ENCODE data around the gene TMEM150B. TPM values are rescaled to one million over a fixed set of nuclear protein-coding genes. Genes with fewer than 3 reads are reported as not detected.

TMEM150B gene
- total RNA-seq, 2 donors from 2014 or later: 0.73 to 0.95 TPM

DNA sequence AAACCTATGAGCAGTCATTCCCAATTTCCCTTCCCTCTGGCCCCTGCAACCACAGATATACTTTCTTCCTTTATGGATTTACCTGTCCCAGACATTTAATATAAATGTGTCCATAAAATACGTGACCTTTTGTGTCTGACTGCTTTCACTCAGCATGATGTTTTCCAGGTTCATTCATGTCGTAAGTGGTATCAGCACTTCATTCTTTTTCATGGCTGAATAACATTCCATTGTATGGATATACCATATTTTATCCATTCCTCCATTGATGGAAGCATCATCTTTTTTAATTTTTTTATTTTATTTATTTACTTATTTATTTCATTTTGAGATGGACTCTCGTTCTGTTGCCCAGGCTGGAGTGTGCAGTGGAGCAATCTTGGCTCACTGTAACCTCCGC lies 58.3 kb downstream of the TMEM150B start:
- Histone ChIP-seq H3K36me3 (ENCODE audit: control insufficient read depth, insufficient read depth, low read length) (peaks cover 3% of the 10 kb centered on the region), H3K9me3 (ENCODE audit: control insufficient read depth, low read length) (peaks cover 13% of the 10 kb centered on the region), H3K9ac (ENCODE audit: extremely low read depth, low read length, poor library complexity, severe bottlenecking) (no peak overlapping the region), H3K4me3 (ENCODE audit: low read length) (no peak overlapping the region), H3K4me1 (ENCODE audit: control insufficient read depth, insufficient read depth, low read length) (no peaks in the 10 kb centered on the region), H3K27me3 (ENCODE audit: control insufficient read depth, insufficient read depth, low read length, poor library complexity, severe bottlenecking) (no peaks in the 10 kb centered on the region), H3K27ac (ENCODE audit: low read depth, low read length) (no peak overlapping the region)
- Mint-ChIP-seq H3K4me3 (no peak overlapping the region), H3K27ac (no peak overlapping the region), H3K27me3 (ENCODE audit: insufficient read depth) (no peaks in the 10 kb centered on the region), H3K4me1 (peaks cover 9% of the 10 kb centered on the region), H3K9me3 (peaks cover 10% of the 10 kb centered on the region), H3K36me3 (ENCODE audit: low read depth) (peaks cover 40% of the 10 kb centered on the region)
- 93 to 96% methylated on average over 2 to 4 of the region's 4 CpGs for WGBS, 2 experiments (ENCODE audit: insufficient coverage in 1 of 2, insufficient read length in 1 of 2)
- TF ChIP-seq, protein P1, sequence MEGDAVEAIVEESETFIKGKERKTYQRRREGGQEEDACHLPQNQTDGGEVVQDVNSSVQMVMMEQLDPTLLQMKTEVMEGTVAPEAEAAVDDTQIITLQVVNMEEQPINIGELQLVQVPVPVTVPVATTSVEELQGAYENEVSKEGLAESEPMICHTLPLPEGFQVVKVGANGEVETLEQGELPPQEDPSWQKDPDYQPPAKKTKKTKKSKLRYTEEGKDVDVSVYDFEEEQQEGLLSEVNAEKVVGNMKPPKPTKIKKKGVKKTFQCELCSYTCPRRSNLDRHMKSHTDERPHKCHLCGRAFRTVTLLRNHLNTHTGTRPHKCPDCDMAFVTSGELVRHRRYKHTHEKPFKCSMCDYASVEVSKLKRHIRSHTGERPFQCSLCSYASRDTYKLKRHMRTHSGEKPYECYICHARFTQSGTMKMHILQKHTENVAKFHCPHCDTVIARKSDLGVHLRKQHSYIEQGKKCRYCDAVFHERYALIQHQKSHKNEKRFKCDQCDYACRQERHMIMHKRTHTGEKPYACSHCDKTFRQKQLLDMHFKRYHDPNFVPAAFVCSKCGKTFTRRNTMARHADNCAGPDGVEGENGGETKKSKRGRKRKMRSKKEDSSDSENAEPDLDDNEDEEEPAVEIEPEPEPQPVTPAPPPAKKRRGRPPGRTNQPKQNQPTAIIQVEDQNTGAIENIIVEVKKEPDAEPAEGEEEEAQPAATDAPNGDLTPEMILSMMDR (conservative IDR thresholded peaks at IDR 0.05): no peak
- no peak for DNase-seq

DNA sequence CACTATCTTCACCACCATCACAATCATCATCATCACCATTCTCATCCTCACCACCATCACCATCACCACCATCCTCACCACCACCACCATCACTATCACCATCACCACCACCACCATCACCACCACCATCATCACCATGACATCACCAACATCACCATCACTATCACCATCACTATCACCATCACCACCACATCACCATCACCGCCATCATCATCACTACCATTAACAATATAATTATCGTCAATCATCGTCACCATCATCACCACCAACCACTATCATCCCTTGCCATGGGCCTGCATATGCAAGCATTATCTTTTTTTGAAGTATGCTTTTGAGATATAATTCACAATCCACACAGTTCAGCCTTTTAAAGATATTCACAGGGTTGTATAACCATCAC lies 58.7 kb downstream of the TMEM150B start:
- H3K27ac Mint-ChIP-seq: no peak overlapping the region
- no peak overlapping the region for H3K27ac ChIP-seq (ENCODE audit: low read depth, low read length)
- DNase-seq: no peak
- H3K27me3 Mint-ChIP-seq (ENCODE audit: insufficient read depth): no peaks in the 10 kb centered on the region
- no peak overlapping the region for H3K9ac ChIP-seq (ENCODE audit: extremely low read depth, low read length, poor library complexity, severe bottlenecking)
- H3K4me1 Mint-ChIP-seq: peaks cover 9% of the 10 kb centered on the region
- TF ChIP-seq, protein P1 (conservative IDR thresholded peaks at IDR 0.05): no peak
- H3K4me3 ChIP-seq (ENCODE audit: low read length): no peak overlapping the region
- no peaks in the 10 kb centered on the region for H3K4me1 ChIP-seq (ENCODE audit: control insufficient read depth, insufficient read depth, low read length)
- H3K36me3 Mint-ChIP-seq (ENCODE audit: low read depth): peaks cover 39% of the 10 kb centered on the region
- H3K36me3 ChIP-seq (ENCODE audit: control insufficient read depth, insufficient read depth, low read length): peaks cover 3% of the 10 kb centered on the region
- H3K9me3 ChIP-seq (ENCODE audit: control insufficient read depth, low read length): peaks cover 13% of the 10 kb centered on the region
- 90 to 98% methylated on average over 3 of the region's 3 CpGs for WGBS, 2 experiments (ENCODE audit: insufficient coverage in 1 of 2, insufficient read length in 1 of 2)
- H3K4me3 Mint-ChIP-seq: no peak overlapping the region
- H3K27me3 ChIP-seq (ENCODE audit: control insufficient read depth, insufficient read depth, low read length, poor library complexity, severe bottlenecking): no peaks in the 10 kb centered on the region
- peaks cover 10% of the 10 kb centered on the region for H3K9me3 Mint-ChIP-seq

DNA sequence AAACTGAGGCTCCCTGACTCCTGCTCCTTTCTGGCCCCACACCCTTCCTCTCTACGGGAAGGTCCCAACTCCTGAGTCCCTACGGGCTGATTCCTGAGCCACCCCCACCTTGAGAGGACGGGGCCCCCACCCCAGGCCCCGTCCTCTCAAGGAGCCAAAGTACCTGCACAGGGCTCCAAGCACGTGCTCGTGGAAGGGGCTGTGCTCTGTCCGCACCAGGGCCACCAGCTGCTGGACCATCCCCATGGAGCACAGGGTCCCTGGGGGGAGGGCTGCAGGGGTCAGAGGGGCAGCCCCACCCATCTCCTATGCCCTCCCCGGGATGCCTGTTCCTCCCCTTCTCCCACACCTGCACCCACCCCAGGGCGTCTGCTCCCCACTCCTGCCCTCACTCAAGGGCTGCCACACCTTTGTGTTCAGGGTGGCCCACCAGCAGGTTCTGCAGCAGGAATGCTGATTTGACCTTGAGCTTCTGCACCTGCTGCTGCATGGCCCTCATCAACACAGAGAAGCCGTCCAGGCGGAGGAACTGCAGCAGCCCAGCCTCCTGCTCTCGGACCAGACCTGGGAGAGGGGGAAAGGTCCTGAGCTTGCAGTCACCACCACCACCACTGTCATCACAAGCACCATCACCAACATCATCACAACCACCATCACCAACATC lies 59.3 kb downstream of the TMEM150B start:
- Mint-ChIP-seq H3K4me3 (no peak overlapping the region), H3K9me3 (peaks cover 10% of the 10 kb centered on the region), H3K27ac (no peak overlapping the region), H3K27me3 (ENCODE audit: insufficient read depth) (no peaks in the 10 kb centered on the region), H3K4me1 (peaks cover 9% of the 10 kb centered on the region), H3K36me3 (ENCODE audit: low read depth) (peaks cover 35% of the 10 kb centered on the region)
- Histone ChIP-seq H3K27me3 (ENCODE audit: control insufficient read depth, insufficient read depth, low read length, poor library complexity, severe bottlenecking) (no peaks in the 10 kb centered on the region), H3K27ac (ENCODE audit: low read depth, low read length) (no peak overlapping the region), H3K9ac (ENCODE audit: extremely low read depth, low read length, poor library complexity, severe bottlenecking) (no peak overlapping the region), H3K4me3 (ENCODE audit: low read length) (no peak overlapping the region), H3K9me3 (ENCODE audit: control insufficient read depth, low read length) (peaks cover 13% of the 10 kb centered on the region), H3K36me3 (ENCODE audit: control insufficient read depth, insufficient read depth, low read length) (peaks cover 3% of the 10 kb centered on the region), H3K4me1 (ENCODE audit: control insufficient read depth, insufficient read depth, low read length) (no peaks in the 10 kb centered on the region)
- TF ChIP-seq, protein P1 (conservative IDR thresholded peaks at IDR 0.05): no peak
- DNase-seq: no peak
- whole genome bisulfite sequencing, 2 experiments (ENCODE audit: insufficient coverage in 1 of 2, insufficient read length in 1 of 2): 92 to 95% methylated on average over 5 to 11 of the region's 12 CpGs
